MCF 10A (cell line): ENCODE data around the gene DDX42. TPM values are rescaled to one million over a fixed set of nuclear protein-coding genes. Genes with fewer than 3 reads are reported as not detected.

Source experiments
- BruUV-seq: library from RNA; stranded (reverse); fragments of 400-500 nt; replicated peaks from 2 replicates; lab custom pipeline; 2021; lab: Mats Ljungman, UMichigan
- CTCF ChIA-PET: fragments of 300-600 bp; sonication (Branson Sonifier 250); formaldehyde crosslinking; extraction: SDS; loops from one replicate; lab custom pipeline; 2021; ENCODE audit warnings: antibody characterized with exemption, inconsistent platforms; lab: Yijun Ruan, JAX
- POLR2A ChIA-PET: fragments of 300-600, 350-650 bp; sonication (Branson Sonifier 250); formaldehyde crosslinking; extraction: SDS; loops from one replicate; lab custom pipeline; 2020; ENCODE audit warnings: antibody characterized with exemption, inconsistent platforms; lab: Yijun Ruan, JAX
- DNase-seq: peaks from one replicate; pipeline ENCODE4 v3.0.0-alpha.2; 2018; ENCODE audit not compliant: unreplicated experiment
- H3K27ac Mint-ChIP-seq: one replicate; pipeline ENCODE4 v1.8.0; 2022; ENCODE audit warnings: mild to moderate bottlenecking, low read depth, mixed read lengths; ENCODE audit not compliant: unreplicated experiment
- H3K27me3 Mint-ChIP-seq: one replicate; pipeline ENCODE4 v1.8.0; 2022; ENCODE audit warnings: mixed read lengths; ENCODE audit not compliant: insufficient read depth, unreplicated experiment
- H3K36me3 Mint-ChIP-seq: one replicate; pipeline ENCODE4 v1.8.0; 2022; ENCODE audit warnings: mild to moderate bottlenecking, moderate library complexity, mixed read lengths; ENCODE audit not compliant: insufficient read depth, unreplicated experiment
- H3K4me1 Mint-ChIP-seq: one replicate; pipeline ENCODE4 v1.8.0; 2022; ENCODE audit warnings: mixed read lengths; ENCODE audit not compliant: insufficient read depth, unreplicated experiment
- H3K4me3 Mint-ChIP-seq: one replicate; pipeline ENCODE4 v1.8.0; 2022; ENCODE audit warnings: mild to moderate bottlenecking, moderate library complexity, mixed read lengths; ENCODE audit not compliant: unreplicated experiment
- H3K9me3 Mint-ChIP-seq: one replicate; pipeline ENCODE4 v1.8.0; 2022; ENCODE audit warnings: mixed read lengths; ENCODE audit not compliant: unreplicated experiment
- intact Hi-C: fragments of 100-400 bp; cut with micrococcal nuclease; formaldehyde crosslinking; loops from 2 replicates; pipeline ENCODE4 v1.14.1; 2022
- total RNA-seq: library from RNA; stranded (reverse); gene quantifications from 2 replicates; pipeline ENCODE4 v1.2.3, GENCODE V29; 2022
- TF ChIP-seq, protein P1 (sequence below): fragments of 200-600 bp; IDR thresholded peaks from one replicate; pipeline ENCODE4 v1.8.0; 2022; ENCODE audit warnings: antibody characterized with exemption, mild to moderate bottlenecking; ENCODE audit not compliant: unreplicated experiment

Gene DDX42
- total RNA-seq, 1 experiment from 2014 or later: 144 TPM

DNA sequence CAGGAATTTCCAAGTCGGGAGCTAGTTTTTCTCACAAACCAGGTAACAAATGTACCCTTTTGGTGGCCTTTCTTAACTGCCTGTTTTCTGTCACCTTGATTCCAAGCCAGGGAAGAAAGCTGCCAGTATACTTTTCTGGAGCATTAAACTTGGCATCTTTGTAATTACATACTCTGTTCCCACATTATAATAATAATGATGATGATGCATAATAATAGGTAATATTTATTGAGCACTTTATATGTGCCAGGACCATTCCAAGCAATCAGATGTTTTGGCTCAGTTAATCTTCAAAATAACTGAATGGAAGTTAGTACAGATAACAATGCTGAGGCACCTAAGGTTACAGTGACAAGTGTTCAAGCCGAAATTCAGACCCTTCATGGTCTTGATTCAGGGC, 42.2 kb downstream of the DDX42 start:
- Mint-ChIP-seq H3K9me3 (no peaks in the 10 kb centered on the region), H3K4me1 (no peaks in the 10 kb centered on the region), H3K27me3 (no peaks in the 10 kb centered on the region), H3K27ac (no peak overlapping the region), H3K36me3 (peaks cover 94% of the 10 kb centered on the region), H3K4me3 (no peak overlapping the region)
- TF ChIP-seq, protein P1, sequence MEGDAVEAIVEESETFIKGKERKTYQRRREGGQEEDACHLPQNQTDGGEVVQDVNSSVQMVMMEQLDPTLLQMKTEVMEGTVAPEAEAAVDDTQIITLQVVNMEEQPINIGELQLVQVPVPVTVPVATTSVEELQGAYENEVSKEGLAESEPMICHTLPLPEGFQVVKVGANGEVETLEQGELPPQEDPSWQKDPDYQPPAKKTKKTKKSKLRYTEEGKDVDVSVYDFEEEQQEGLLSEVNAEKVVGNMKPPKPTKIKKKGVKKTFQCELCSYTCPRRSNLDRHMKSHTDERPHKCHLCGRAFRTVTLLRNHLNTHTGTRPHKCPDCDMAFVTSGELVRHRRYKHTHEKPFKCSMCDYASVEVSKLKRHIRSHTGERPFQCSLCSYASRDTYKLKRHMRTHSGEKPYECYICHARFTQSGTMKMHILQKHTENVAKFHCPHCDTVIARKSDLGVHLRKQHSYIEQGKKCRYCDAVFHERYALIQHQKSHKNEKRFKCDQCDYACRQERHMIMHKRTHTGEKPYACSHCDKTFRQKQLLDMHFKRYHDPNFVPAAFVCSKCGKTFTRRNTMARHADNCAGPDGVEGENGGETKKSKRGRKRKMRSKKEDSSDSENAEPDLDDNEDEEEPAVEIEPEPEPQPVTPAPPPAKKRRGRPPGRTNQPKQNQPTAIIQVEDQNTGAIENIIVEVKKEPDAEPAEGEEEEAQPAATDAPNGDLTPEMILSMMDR: no peak
- BruUV-seq: no TSS peak
- DNase-seq: no peak
- CTCF ChIA-PET: interaction anchor here (1.1 kb wide), 1 partner anchor 12 kb away, joined by 3 read pairs; no protein-coding TSS in a partner anchor
- POLR2A ChIA-PET: interaction anchor here (0.6 to 1.9 kb wide), 5 partner anchors 11 to 30 kb away, joined by 3 to 7 read pairs (median 4); partner anchors contain the start of gene PSMC5
- intact Hi-C loops: no loop called here

DNA sequence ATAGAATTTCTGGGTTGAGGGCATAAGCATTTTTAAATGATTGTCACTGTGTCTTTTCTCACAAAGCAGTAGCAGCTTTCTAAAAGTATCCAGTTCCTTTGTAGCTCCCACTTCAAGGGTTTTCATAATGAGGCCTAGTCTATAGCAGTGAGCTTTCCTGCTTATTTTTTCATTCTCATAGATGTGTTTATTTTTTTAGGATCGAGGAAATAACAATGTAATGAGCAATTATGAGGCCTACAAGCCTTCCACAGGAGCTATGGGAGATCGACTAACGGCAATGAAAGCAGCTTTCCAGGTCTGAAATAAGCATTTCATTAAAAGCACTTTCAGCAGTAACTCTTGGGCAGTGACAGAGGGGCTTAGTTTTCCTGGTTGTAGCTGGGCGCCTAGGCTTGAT, 42.7 kb downstream of the DDX42 start:
- no peaks in the 10 kb centered on the region for H3K27me3 Mint-ChIP-seq
- DNase-seq: no peak
- H3K9me3 Mint-ChIP-seq: no peaks in the 10 kb centered on the region
- H3K36me3 Mint-ChIP-seq: peaks cover 94% of the 10 kb centered on the region
- H3K4me1 Mint-ChIP-seq: no peaks in the 10 kb centered on the region
- H3K27ac Mint-ChIP-seq: peak overlapping the region; percentile 16
- no TSS peak for BruUV-seq
- TF ChIP-seq, protein P1: no peak
- H3K4me3 Mint-ChIP-seq: no peak overlapping the region
- CTCF ChIA-PET: interaction anchor here (1.1 kb wide), 1 partner anchor 11 kb away, joined by 3 read pairs; no protein-coding TSS in a partner anchor
- POLR2A ChIA-PET: interaction anchor here (0.6 to 1.9 kb wide), 5 partner anchors 10 to 30 kb away, joined by 3 to 7 read pairs (median 3); partner anchors contain the start of gene PSMC5
- intact Hi-C loops: no loop called here

DNA sequence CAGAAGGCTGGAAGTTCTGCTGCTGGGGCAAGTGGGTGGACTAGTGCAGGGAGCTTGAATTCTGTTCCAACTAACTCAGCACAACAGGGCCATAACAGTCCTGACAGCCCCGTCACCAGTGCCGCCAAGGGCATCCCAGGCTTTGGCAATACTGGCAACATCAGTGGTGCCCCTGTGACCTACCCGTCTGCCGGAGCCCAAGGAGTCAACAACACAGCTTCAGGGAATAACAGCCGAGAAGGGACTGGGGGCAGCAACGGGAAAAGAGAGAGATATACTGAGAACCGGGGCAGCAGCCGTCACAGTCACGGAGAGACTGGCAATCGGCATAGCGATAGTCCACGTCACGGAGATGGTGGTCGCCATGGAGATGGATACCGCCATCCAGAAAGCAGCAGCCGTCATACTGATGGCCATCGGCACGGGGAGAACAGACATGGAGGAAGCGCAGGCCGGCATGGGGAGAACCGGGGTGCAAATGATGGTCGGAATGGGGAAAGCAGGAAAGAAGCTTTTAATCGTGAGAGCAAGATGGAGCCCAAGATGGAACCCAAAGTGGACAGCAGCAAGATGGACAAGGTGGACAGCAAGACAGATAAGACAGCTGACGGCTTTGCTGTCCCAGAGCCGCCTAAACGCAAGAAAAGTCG, 43.9 kb downstream of the DDX42 start:
- Mint-ChIP-seq H3K4me1 (no peaks in the 10 kb centered on the region), H3K27me3 (no peaks in the 10 kb centered on the region), H3K36me3 (peaks cover 94% of the 10 kb centered on the region), H3K4me3 (no peak overlapping the region), H3K9me3 (no peaks in the 10 kb centered on the region), H3K27ac (no peak overlapping the region)
- TSS peak; percentile 62 for BruUV-seq
- POLR2A ChIA-PET: interaction anchor here (0.8 to 1.9 kb wide), 4 partner anchors 9 to 77 kb away, joined by 3 to 7 read pairs (median 5); partner anchors contain the start of gene PSMC5
- intact Hi-C loops: no loop called here
- DNase-seq: no peak
- CTCF ChIA-PET: interaction anchor here (1.6 kb wide), 1 partner anchor 12 kb away, joined by 5 read pairs; no protein-coding TSS in a partner anchor
- TF ChIP-seq, protein P1: no peak

DNA sequence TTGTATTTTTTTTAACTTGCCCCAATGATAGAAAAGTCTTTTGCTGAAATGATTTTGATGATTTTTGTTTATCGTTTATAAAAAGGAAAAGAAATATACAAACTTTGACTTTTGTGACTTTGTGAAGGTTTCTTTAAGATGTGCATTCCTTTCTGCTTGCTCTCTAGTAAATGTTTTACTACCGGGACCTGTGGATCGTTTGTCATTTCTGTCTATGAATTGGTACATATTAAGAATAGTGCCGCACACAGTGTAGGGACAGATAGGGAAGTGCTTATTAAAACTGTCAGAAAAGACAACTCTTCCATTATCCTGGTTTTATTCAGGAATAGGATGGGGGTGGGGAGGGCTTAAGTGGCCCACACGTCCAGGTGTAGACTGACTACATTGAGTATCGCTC, 45.2 kb downstream of the DDX42 start:
- intact Hi-C loops: no loop called here
- Mint-ChIP-seq H3K27me3 (no peaks in the 10 kb centered on the region), H3K4me1 (peaks cover 5% of the 10 kb centered on the region), H3K27ac (peak overlapping the region; percentile 39), H3K36me3 (peaks cover 94% of the 10 kb centered on the region), H3K9me3 (no peaks in the 10 kb centered on the region), H3K4me3 (no peak overlapping the region)
- TF ChIP-seq, protein P1: no peak
- no TSS peak for BruUV-seq
- DNase-seq: no peak
- POLR2A ChIA-PET: interaction anchor here (0.9 to 1.1 kb wide), 4 partner anchors 10 to 78 kb away, joined by 3 to 6 read pairs (median 4); no protein-coding TSS in a partner anchor
- CTCF ChIA-PET: interaction anchor here (0.6 to 1.6 kb wide), 2 partner anchors 11 to 81 kb away, joined by 5 read pairs; no protein-coding TSS in a partner anchor
